Smooth muscle cell (in vitro differentiated cells): ENCODE data around the gene SMAD6. TPM values are rescaled to one million over a fixed set of nuclear protein-coding genes. Genes with fewer than 3 reads are reported as not detected.

ENCODE experiments used
- DNase-seq: peaks from one replicate; lab custom pipeline; 2025; ENCODE audit not compliant: unreplicated experiment; lab: John Stamatoyannopoulos, UW
- H2AFZ ChIP-seq: fragments of 200-600 bp; sonication (generic); 2 replicates; pipeline ENCODE4 v1.6.0; 2016; ENCODE audit warnings: antibody characterized with exemption, low read depth, mild to moderate bottlenecking
- H3F3A ChIP-seq: fragments of 200-600 bp; sonication (generic); 2 replicates; pipeline ENCODE4 v1.6.0; 2017; ENCODE audit warnings: antibody characterized with exemption, low read depth
- H3K27ac ChIP-seq: fragments of 200-600 bp; sonication (generic); 2 replicates; pipeline ENCODE4 v1.5.1; 2016; ENCODE audit warnings: low read depth, mild to moderate bottlenecking
- H3K27me3 ChIP-seq: fragments of 200-600 bp; sonication (generic); 2 replicates; pipeline ENCODE4 v1.6.1; 2016; ENCODE audit warnings: low read depth, mild to moderate bottlenecking
- H3K36me3 ChIP-seq: fragments of 200-600 bp; sonication (generic); 2 replicates; pipeline ENCODE4 v1.5.1; 2016; ENCODE audit warnings: low read depth
- H3K4me1 ChIP-seq: fragments of 200-600 bp; sonication (generic); 2 replicates; pipeline ENCODE4 v1.5.1; 2016; ENCODE audit warnings: low read depth
- H3K4me2 ChIP-seq: fragments of 200-600 bp; sonication (generic); 2 replicates; pipeline ENCODE4 v1.6.0; 2016; ENCODE audit warnings: mild to moderate bottlenecking
- H3K4me3 ChIP-seq: fragments of 200-600 bp; sonication (generic); 2 replicates; pipeline ENCODE4 v1.5.1; 2016; ENCODE audit warnings: mild to moderate bottlenecking
- H3K79me2 ChIP-seq: fragments of 200-600 bp; sonication (generic); 2 replicates; pipeline ENCODE4 v1.6.0; 2016; ENCODE audit warnings: low read depth, mild to moderate bottlenecking
- H3K9ac ChIP-seq: fragments of 200-600 bp; sonication (generic); 2 replicates; pipeline ENCODE4 v1.6.0; 2016; ENCODE audit warnings: low read depth
- H3K9me3 ChIP-seq: fragments of 200-600 bp; sonication (generic); replicated peaks from 2 replicates; pipeline ENCODE4 v1.5.1; 2016; ENCODE audit warnings: low read depth
- H4K20me1 ChIP-seq: fragments of 200-600 bp; sonication (generic); 2 replicates; pipeline ENCODE4 v1.6.0; 2016; ENCODE audit warnings: low read depth
- WGBS: methylation state at CpG from one replicate; pipeline ENCODE4 v1.1.7; 2016; ENCODE audit warnings: low lambda C conversion rate; 5-methylcytosine and 5-hydroxymethylcytosine counted together
- polyA plus RNA-seq: library from polyadenylated mRNA; unstranded; fragments of >200 nt; fragmentation: Nextera tagmentation; extraction: Ambion mirVana; gene quantifications from 2 replicates; pipeline ENCODE4 v1.2.1, GENCODE V29; 2016
- total RNA-seq: library from RNA; depleted of rRNA; stranded (reverse); fragments of >200 nt; gene quantifications from 2 replicates; pipeline ENCODE4 v1.2.3, GENCODE V29; 2014
- TF ChIP-seq, protein P1 (sequence below): fragments of 200-600 bp; sonication (generic); IDR thresholded peaks from 2 replicates; pipeline ENCODE4 v1.5.1; 2017; ENCODE audit warnings: borderline replicate concordance, mild to moderate bottlenecking, antibody characterized with exemption; ENCODE audit not compliant: insufficient read depth, poor library complexity, severe bottlenecking

The SMAD6 gene
- total and polyA plus RNA-seq, 2 experiments from 2014 or later = 42.6 to 44.0 TPM

DNA sequence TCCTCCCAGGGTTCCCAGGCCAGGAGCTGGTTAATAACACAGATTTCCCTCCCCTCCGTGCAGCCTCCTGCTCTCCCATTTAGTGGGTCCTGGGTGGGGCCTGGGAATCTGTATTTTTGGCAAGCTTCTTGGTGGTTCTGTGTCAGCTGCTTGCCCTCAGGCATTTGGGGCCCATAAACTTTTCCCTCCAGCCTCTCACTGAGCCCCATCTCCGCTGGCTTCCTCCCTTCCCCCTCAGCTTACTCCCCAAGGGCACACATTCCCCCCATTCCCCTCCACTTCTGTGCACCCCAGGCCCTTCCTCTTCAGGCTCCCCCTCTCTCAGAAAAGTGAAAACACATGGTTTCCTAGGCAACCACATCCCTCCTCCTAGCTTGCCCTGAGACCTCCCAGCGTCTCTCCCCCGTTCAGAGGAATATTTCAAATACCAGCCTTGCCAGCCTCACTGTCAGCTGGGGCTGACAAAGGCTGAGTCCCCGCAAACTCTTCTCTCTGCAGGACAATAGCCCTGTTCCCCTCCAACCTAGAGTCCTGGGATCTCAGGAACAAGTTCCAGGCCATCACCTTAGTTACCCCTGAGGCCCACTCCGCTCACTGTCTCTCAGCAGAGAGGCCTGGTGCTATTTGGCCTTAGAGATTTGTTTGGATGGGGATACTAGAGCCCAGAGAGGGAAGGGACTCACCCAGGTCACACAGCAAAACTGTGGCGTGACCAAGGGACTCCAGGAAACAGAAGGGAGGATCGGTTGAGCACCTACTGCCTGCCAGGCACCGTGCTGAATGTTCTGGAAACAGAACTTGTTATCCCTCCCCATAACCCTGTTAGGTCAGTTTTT is 44.6 kb upstream of the SMAD6 start:
- Histone ChIP-seq H3F3A (no peaks in the 10 kb centered on the region), H3K4me1 (peaks cover 15% of the 10 kb centered on the region), H3K79me2 (no peaks in the 10 kb centered on the region), H3K27me3 (no peaks in the 10 kb centered on the region), H3K9ac (no peak overlapping the region), H4K20me1 (no peaks in the 10 kb centered on the region), H3K4me3 (no peak overlapping the region), H3K4me2 (no peak overlapping the region), H2AFZ (no peak overlapping the region), H3K36me3 (no peaks in the 10 kb centered on the region), H3K27ac (peak overlapping the region; percentile 26), H3K9me3 (no peaks in the 10 kb centered on the region)
- 50% methylated on average over 8 of the region's 9 CpGs for WGBS
- DNase-seq = no peak
- TF ChIP-seq, protein P1, sequence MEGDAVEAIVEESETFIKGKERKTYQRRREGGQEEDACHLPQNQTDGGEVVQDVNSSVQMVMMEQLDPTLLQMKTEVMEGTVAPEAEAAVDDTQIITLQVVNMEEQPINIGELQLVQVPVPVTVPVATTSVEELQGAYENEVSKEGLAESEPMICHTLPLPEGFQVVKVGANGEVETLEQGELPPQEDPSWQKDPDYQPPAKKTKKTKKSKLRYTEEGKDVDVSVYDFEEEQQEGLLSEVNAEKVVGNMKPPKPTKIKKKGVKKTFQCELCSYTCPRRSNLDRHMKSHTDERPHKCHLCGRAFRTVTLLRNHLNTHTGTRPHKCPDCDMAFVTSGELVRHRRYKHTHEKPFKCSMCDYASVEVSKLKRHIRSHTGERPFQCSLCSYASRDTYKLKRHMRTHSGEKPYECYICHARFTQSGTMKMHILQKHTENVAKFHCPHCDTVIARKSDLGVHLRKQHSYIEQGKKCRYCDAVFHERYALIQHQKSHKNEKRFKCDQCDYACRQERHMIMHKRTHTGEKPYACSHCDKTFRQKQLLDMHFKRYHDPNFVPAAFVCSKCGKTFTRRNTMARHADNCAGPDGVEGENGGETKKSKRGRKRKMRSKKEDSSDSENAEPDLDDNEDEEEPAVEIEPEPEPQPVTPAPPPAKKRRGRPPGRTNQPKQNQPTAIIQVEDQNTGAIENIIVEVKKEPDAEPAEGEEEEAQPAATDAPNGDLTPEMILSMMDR = no peak

DNA sequence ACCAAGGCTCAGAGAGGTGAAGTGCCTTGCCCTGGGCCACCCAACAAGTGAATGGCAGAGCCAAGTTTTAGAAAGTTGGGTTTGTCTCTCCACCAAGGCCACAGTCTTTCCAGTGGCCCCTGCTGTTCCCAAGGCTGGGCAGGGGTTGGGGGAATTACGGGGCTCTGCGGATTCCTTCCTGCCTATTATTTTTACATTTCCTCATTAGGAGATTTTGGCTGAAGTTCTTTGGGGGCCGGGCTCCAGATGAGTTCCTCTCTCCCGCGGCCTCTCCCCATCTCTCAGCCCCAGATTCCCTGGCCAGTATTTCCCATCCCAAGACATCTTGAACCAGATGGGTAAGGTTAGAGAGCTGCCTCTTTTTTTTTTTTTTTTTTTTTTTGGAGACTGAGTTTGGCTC is 44.0 kb upstream of the SMAD6 start:
- TF ChIP-seq, protein P1 = no peak
- Histone ChIP-seq H3K4me3 (no peak overlapping the region), H3K79me2 (no peaks in the 10 kb centered on the region), H3K27me3 (no peaks in the 10 kb centered on the region), H3K9me3 (no peaks in the 10 kb centered on the region), H3F3A (no peaks in the 10 kb centered on the region), H3K4me1 (peaks cover 21% of the 10 kb centered on the region), H3K4me2 (no peak overlapping the region), H3K9ac (no peak overlapping the region), H3K27ac (peak overlapping the region; percentile 26), H3K36me3 (no peaks in the 10 kb centered on the region), H2AFZ (no peak overlapping the region), H4K20me1 (no peaks in the 10 kb centered on the region)
- no peak for DNase-seq
- 92% methylated on average over 5 of the region's 5 CpGs for WGBS

DNA sequence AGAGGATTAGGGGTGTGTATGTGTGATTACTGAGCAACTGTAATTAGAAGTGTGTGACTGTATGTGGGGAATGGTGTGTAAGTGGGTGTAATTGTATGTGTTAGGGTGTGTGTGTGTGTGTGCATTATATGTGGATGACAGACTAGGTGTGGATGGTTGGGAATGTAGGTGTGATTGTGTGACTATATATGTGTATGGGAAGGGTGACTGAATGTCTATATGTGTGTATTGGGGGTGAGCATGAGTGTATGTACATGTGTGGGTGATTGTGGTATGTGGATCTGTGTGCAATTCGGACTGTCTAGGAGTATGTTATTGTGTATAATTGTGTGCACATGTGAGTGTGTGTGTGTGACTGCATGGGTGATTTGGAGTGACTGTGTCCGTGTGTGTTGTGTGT is 43.2 kb upstream of the SMAD6 start:
- TF ChIP-seq, protein P1 = no peak
- Histone ChIP-seq H3K36me3 (no peaks in the 10 kb centered on the region), H3F3A (no peaks in the 10 kb centered on the region), H3K9me3 (no peaks in the 10 kb centered on the region), H3K79me2 (no peaks in the 10 kb centered on the region), H3K4me3 (no peak overlapping the region), H3K4me2 (no peak overlapping the region), H3K4me1 (peaks cover 22% of the 10 kb centered on the region), H4K20me1 (no peaks in the 10 kb centered on the region), H3K27ac (no peak overlapping the region), H3K9ac (no peak overlapping the region), H2AFZ (no peak overlapping the region), H3K27me3 (no peaks in the 10 kb centered on the region)
- no peak for DNase-seq
- WGBS = 81% methylated on average over 2 of the region's 2 CpGs

DNA sequence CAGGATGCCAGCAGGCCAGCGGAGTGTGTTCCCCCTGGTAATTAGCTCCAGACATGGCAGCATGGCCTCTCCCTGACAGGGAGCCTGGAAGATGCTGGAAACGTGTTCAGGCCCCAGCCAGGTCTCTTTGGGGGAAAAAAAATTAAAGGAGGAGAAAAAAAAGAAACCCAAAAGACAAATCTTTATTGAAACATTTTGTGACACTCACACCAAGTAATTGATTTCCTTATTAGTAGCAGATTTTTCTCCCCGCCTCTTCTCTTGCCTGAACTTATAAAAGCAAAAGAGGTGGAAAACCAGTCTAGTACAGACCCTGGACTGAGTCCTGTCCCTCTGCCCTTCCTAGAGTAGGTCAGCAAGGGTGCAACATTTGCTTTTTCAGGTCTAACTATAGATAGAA is 42.7 kb upstream of the SMAD6 start:
- Histone ChIP-seq H4K20me1 (no peaks in the 10 kb centered on the region), H3K4me3 (no peak overlapping the region), H3K9me3 (no peaks in the 10 kb centered on the region), H2AFZ (no peak overlapping the region), H3K4me2 (no peak overlapping the region), H3K4me1 (peaks cover 22% of the 10 kb centered on the region), H3K36me3 (no peaks in the 10 kb centered on the region), H3K27me3 (no peaks in the 10 kb centered on the region), H3F3A (no peaks in the 10 kb centered on the region), H3K79me2 (no peaks in the 10 kb centered on the region), H3K9ac (no peak overlapping the region), H3K27ac (no peak overlapping the region)
- TF ChIP-seq, protein P1 = no peak
- 82% methylated on average over 3 of the region's 3 CpGs for WGBS
- DNase-seq = no peak
